ENCODE results near the gene LYG1. TPM values are rescaled to one million over a fixed set of nuclear protein-coding genes. Genes with fewer than 3 reads are reported as not detected.
"Not testable (repeated sequence)": the region's sequence is repeated elsewhere in the genome, so short reads cannot be mapped to it uniquely, and the experiment has no call there.

Gene LYG1
- polyA plus RNA-seq, 1 of the 3 experiments (the other 2 are of a cell fraction), result 1.2 TPM

DNA sequence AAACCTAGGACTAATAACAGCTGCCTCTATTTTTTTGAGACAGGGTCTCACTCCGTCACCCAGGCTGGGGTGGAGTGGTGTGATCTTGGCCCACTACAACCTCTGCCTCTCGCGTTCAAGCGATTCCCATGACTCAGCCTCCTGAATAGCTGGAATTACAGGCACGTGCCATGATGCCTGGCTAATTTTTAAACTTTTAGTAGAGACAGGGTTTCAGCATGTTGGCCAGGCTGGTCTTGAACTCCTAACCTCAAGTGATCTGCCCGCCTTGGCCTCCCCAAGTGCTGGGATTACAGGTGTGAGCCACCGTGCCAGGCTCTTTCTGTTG lies 16.8 kb upstream of the LYG1 start:
- H4K20me1 ChIP-seq (ENCODE audit: insufficient read depth); H3K9me2 ChIP-seq; H3K79me2 ChIP-seq (ENCODE audit: insufficient read depth); H3K9me3 ChIP-seq; H2AFZ ChIP-seq (ENCODE audit: low read depth); H3K9ac ChIP-seq; POLR2A ChIA-PET; H3K4me1 ChIP-seq (ENCODE audit: control insufficient read depth in 1 of 2, insufficient read depth in 2 of 2, low read depth in 1 of 2, low read length in 1 of 2); H3K4me2 ChIP-seq; H3K27ac ChIP-seq (ENCODE audit: low read depth in 2 of 2, low read length in 1 of 2); H3F3A ChIP-seq (replicated peaks; ENCODE audit: insufficient read depth); DNase-seq; H3K4me3 ChIP-seq (ENCODE audit: low read depth in 2 of 2, low read length in 1 of 2); H3K27me3 ChIP-seq (ENCODE audit: insufficient read depth): not testable (repeated sequence)
- peaks cover 38 to 54% of the 10 kb centered on the region in 2 experiments for H3K36me3 ChIP-seq (replicated peaks in 1 of 2; ENCODE audit: control insufficient read depth in 1 of 2, insufficient read depth in 2 of 2, low read length in 1 of 2)
- CTCF ChIA-PET, result interaction anchor here (1.2 to 1.5 kb wide), 3 partner anchors 9 to 172 kb away, joined by 3 to 4 read pairs (median 4); partner anchors contain the start of gene REV1
- WGBS (ENCODE audit: low lambda C conversion rate), result 93% methylated on average over 7 of the region's 7 CpGs

DNA sequence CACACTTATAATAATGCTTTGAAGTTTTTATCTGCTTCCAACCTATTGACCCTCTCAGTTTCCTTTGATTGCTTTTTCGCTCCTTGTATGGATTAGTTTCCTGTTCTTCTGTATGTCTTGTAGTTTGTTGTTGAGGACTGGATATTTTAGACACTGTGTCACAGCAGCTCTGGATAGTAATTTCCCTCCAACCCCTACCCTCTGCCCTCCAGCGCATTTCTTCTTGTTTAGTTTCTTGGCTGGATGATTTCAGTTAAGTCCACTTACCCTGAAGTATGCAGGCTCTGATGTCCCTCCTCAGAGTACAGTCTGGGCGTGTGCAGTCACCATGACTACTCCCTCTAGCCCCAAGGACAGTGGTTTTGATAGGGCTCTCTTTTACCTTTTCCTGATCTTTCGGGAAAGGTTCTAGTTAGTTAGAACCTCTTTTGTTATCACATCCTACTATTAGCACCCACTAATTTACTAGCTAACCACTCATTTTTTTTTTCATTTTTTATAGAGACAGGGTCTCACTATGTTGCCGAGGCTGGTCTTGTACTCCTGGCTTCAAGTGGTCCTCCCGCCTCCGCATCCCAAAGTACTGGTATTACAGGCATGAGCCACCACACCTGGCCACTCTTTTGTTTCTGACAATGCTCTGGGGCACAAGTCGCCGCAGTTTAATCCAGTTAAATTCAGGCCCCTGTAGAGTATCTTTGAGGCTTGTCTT lies 16.3 kb upstream of the LYG1 start:
- POLR2A ChIA-PET, result no interaction called here
- no peak overlapping the region for H2AFZ ChIP-seq (ENCODE audit: low read depth)
- no peaks in the 10 kb centered on the region for H3K9me2 ChIP-seq
- peaks cover 3% of the 10 kb centered on the region for H3F3A ChIP-seq (replicated peaks; ENCODE audit: insufficient read depth)
- CTCF ChIA-PET, result interaction anchor here (1.2 to 1.5 kb wide), 3 partner anchors 8 to 173 kb away, joined by 3 to 4 read pairs (median 4); partner anchors contain the start of gene REV1
- no peaks in the 10 kb centered on the region for H4K20me1 ChIP-seq (ENCODE audit: insufficient read depth)
- 0 out of 2 replicates have a peak, but pooled peaks cover 3% of the 10 kb centered on the region for H3K79me2 ChIP-seq (ENCODE audit: insufficient read depth)
- H3K9me3 ChIP-seq, result no peaks in the 10 kb centered on the region
- no peak overlapping the region for H3K9ac ChIP-seq
- no peak overlapping the region for H3K4me3 ChIP-seq (ENCODE audit: low read depth in 2 of 2, low read length in 1 of 2)
- H3K27me3 ChIP-seq (ENCODE audit: insufficient read depth), result no peaks in the 10 kb centered on the region
- no peak overlapping the region for H3K27ac ChIP-seq (ENCODE audit: low read depth in 2 of 2, low read length in 1 of 2)
- TF ChIP-seq TCF12 (IDR thresholded peaks at IDR 0.05) (no peak), USF1 (IDR thresholded peaks at IDR 0.05; ENCODE audit: borderline replicate concordance, low read depth) (no peak), GABPA (IDR thresholded peaks at IDR 0.05; ENCODE audit: low read depth) (no peak), POLR2AphosphoS5 (IDR thresholded peaks at IDR 0.05; ENCODE audit: low read depth, low read length) (no peak), GATA2 (CRISPR knock-in tag; IDR thresholded peaks at IDR 0.05) (no peak)
- peaks cover 36 to 50% of the 10 kb centered on the region in 2 experiments for H3K36me3 ChIP-seq (replicated peaks in 1 of 2; ENCODE audit: control insufficient read depth in 1 of 2, insufficient read depth in 2 of 2, low read length in 1 of 2)
- DNase-seq, result no peak
- H3K4me2 ChIP-seq, result no peak overlapping the region
- no peaks in the 10 kb centered on the region for H3K4me1 ChIP-seq (ENCODE audit: control insufficient read depth in 1 of 2, insufficient read depth in 2 of 2, low read depth in 1 of 2, low read length in 1 of 2)
- WGBS (ENCODE audit: low lambda C conversion rate), result 99% methylated on average over 9 of the region's 9 CpGs

GRCh38 chr2:99299580-99299979 lies 1.4 kb downstream of the LYG1 start:
- ChIA-PET POLR2A (no interaction called here), CTCF (no interaction called here)
- Histone ChIP-seq H3K36me3 (replicated peaks in 1 of 2; ENCODE audit: control insufficient read depth in 1 of 2, insufficient read depth in 2 of 2, low read length in 1 of 2) (no peaks in the 10 kb centered on the region), H3K9ac (no peak overlapping the region), H3K9me2 (no peaks in the 10 kb centered on the region), H3K4me3 (ENCODE audit: low read depth in 2 of 2, low read length in 1 of 2) (no peak overlapping the region), H3F3A (replicated peaks; ENCODE audit: insufficient read depth) (no peaks in the 10 kb centered on the region), H2AFZ (ENCODE audit: low read depth) (no peak overlapping the region), H3K9me3 (no peaks in the 10 kb centered on the region), H4K20me1 (ENCODE audit: insufficient read depth) (no peaks in the 10 kb centered on the region), H3K27ac (ENCODE audit: low read depth in 2 of 2, low read length in 1 of 2) (no peak overlapping the region), H3K4me1 (ENCODE audit: control insufficient read depth in 1 of 2, insufficient read depth in 2 of 2, low read depth in 1 of 2, low read length in 1 of 2) (no peaks in the 10 kb centered on the region), H3K27me3 (ENCODE audit: insufficient read depth) (no peaks in the 10 kb centered on the region), H3K4me2 (no peak overlapping the region), H3K79me2 (ENCODE audit: insufficient read depth) (no peaks in the 10 kb centered on the region)
- TF ChIP-seq SIN3A (IDR thresholded peaks at IDR 0.05; ENCODE audit: borderline replicate concordance, low read depth, low read length) (no peak), NRF1 (IDR thresholded peaks at IDR 0.05; ENCODE audit: low read depth, low read length) (no peak), RAD21 (IDR thresholded peaks at IDR 0.05; ENCODE audit: low read length) (no peak), TEAD4 (IDR thresholded peaks at IDR 0.05; ENCODE audit: borderline replicate concordance, insufficient read depth) (no peak), MEF2A (IDR thresholded peaks at IDR 0.05; ENCODE audit: borderline replicate concordance, low read depth) (no peak), FOXJ3 (CRISPR knock-in tag; IDR thresholded peaks at IDR 0.05) (no peak), EP300 (IDR thresholded peaks at IDR 0.05; ENCODE audit: borderline replicate concordance in 1 of 2, low read depth in 1 of 2, low read length in 1 of 2) (no peak), TAF1 (IDR thresholded peaks at IDR 0.05; ENCODE audit: borderline replicate concordance, low read depth, low read length) (no peak)
- TF ChIP-seq, protein P1, sequence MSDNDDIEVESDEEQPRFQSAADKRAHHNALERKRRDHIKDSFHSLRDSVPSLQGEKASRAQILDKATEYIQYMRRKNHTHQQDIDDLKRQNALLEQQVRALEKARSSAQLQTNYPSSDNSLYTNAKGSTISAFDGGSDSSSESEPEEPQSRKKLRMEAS (IDR thresholded peaks at IDR 0.05; ENCODE audit: low read depth), result no peak
- TF ChIP-seq, protein P2, sequence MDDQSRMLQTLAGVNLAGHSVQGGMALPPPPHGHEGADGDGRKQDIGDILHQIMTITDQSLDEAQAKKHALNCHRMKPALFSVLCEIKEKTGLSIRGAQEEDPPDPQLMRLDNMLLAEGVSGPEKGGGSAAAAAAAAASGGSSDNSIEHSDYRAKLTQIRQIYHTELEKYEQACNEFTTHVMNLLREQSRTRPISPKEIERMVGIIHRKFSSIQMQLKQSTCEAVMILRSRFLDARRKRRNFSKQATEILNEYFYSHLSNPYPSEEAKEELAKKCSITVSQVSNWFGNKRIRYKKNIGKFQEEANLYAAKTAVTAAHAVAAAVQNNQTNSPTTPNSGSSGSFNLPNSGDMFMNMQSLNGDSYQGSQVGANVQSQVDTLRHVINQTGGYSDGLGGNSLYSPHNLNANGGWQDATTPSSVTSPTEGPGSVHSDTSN (IDR thresholded peaks at IDR 0.05), result no peak
- WGBS (ENCODE audit: low lambda C conversion rate), result 94% methylated on average over 7 of the region's 7 CpGs
- no peak for DNase-seq

Data from SK-N-SH (cell line).